GM19397 (cell line): Measurements from ENCODE around the gene SLCO2B1.

Experiments used
- ATAC-seq: cut with Tn5 transposase; IDR thresholded peaks from one replicate; pipeline ENCODE4 v1.9.1; 2021; ENCODE audit warnings: mild to moderate bottlenecking, moderate library complexity; ENCODE audit not compliant: unreplicated experiment

The SLCO2B1 gene

GRCh38 chr11:75191330-75191717 is 40.4 kb downstream of the SLCO2B1 start:
- ATAC-seq: no peak

- no peak for ATAC-seq
Measured at GRCh38 chr11:75193271-75193670, 42.4 kb downstream of the SLCO2B1 start.

GRCh38 chr11:75193711-75194110 is 42.8 kb downstream of the SLCO2B1 start:
- no peak for ATAC-seq

- no peak for ATAC-seq
Measured at GRCh38 chr11:75194147-75194546, 43.2 kb downstream of the SLCO2B1 start.

- no peak for ATAC-seq
Measured at GRCh38 chr11:75195167-75195962, 44.5 kb downstream of the SLCO2B1 start.

- no peak for ATAC-seq
Measured at GRCh38 chr11:75196426-75196825, 45.5 kb downstream of the SLCO2B1 start.

GRCh38 chr11:75197512-75198277 is 46.8 kb downstream of the SLCO2B1 start:
- ATAC-seq: no peak

- ATAC-seq: no peak
Measured at GRCh38 chr11:75198278-75198973, 47.5 kb downstream of the SLCO2B1 start.

GRCh38 chr11:75199412-75199955 is 48.6 kb downstream of the SLCO2B1 start:
- ATAC-seq: no peak

GRCh38 chr11:75200051-75200450 is 49.1 kb downstream of the SLCO2B1 start:
- ATAC-seq: no peak

- ATAC-seq: no peak
Measured at GRCh38 chr11:75200531-75200930, 49.6 kb downstream of the SLCO2B1 start.

- no peak for ATAC-seq
Measured at GRCh38 chr11:75201771-75202170, 50.9 kb downstream of the SLCO2B1 start.

GRCh38 chr11:75202195-75202594 is 51.3 kb downstream of the SLCO2B1 start:
- ATAC-seq: no peak

GRCh38 chr11:75203138-75203537 is 52.2 kb downstream of the SLCO2B1 start:
- no peak for ATAC-seq

- ATAC-seq: no peak
Measured at GRCh38 chr11:75203641-75204011, 52.7 kb downstream of the SLCO2B1 start.

- no peak for ATAC-seq
Measured at GRCh38 chr11:75204012-75204674, 53.2 kb downstream of the SLCO2B1 start.

GRCh38 chr11:75204685-75205563 is 54.0 kb downstream of the SLCO2B1 start:
- ATAC-seq: no peak

- no peak for ATAC-seq
Measured at GRCh38 chr11:75205564-75206020, 54.7 kb downstream of the SLCO2B1 start.

- ATAC-seq: no peak
Measured at GRCh38 chr11:75208446-75208845, 57.5 kb downstream of the SLCO2B1 start.

GRCh38 chr11:75212411-75212810 is 61.5 kb downstream of the SLCO2B1 start:
- no peak for ATAC-seq
